ENCODE data around the gene NAPG. TPM values are rescaled to one million over a fixed set of nuclear protein-coding genes. Genes with fewer than 3 reads are reported as not detected.
"Not testable (repeated sequence)": the region's sequence is repeated elsewhere in the genome, so short reads cannot be mapped to it uniquely, and the experiment has no call there.

Gene NAPG
- total RNA-seq, 1 experiment from 2014 or later: 54.0 TPM

GRCh38 chr18:10566390-10566789 lies 40.6 kb downstream of the NAPG start:
- ChIA-PET CTCF (no interaction called here), POLR2A (ENCODE audit: low non-redundant PET) (no interaction called here)
- no peak for DNase-seq (ENCODE audit: low spot score)
- Histone ChIP-seq H3K9me3 (ENCODE audit: low read depth, low read length, poor library complexity, severe bottlenecking) (no peaks in the 10 kb centered on the region), H3K4me1 (ENCODE audit: insufficient read depth, low read length, poor library complexity, severe bottlenecking) (no peaks in the 10 kb centered on the region), H3K4me3 (ENCODE audit: low read depth, low read length, poor library complexity, severe bottlenecking) (no peak overlapping the region), H3K27me3 (replicated peaks; ENCODE audit: insufficient read depth, low read depth, low read length, poor library complexity) (no peaks in the 10 kb centered on the region), H3K36me3 (ENCODE audit: insufficient read depth, low read length, poor library complexity, severe bottlenecking) (no peaks in the 10 kb centered on the region), H3K27ac (ENCODE audit: low read depth, low read length, poor library complexity, severe bottlenecking) (no peak overlapping the region)
- no TSS peak for BruUV-seq (replicated peaks)
- intact Hi-C loops (cut with micrococcal nuclease; ENCODE audit: unreplicated experiment): loop anchor here (10.0 kb wide), 2 partner anchors 148 to 988 kb away; no protein-coding TSS in a partner anchor
- TF ChIP-seq EZH2 (IDR thresholded peaks at IDR 0.05; ENCODE audit: borderline replicate concordance, low read depth, low read length, poor library complexity, severe bottlenecking): no peak
- no peak for TF ChIP-seq CTCF (conservative IDR thresholded peaks at IDR 0.05; ENCODE audit: low read depth, low read length)

GRCh38 chr18:10569941-10570340 lies 44.1 kb downstream of the NAPG start:
- H3K27ac ChIP-seq (ENCODE audit: low read depth, low read length, poor library complexity, severe bottlenecking); H3K4me3 ChIP-seq (ENCODE audit: low read depth, low read length, poor library complexity, severe bottlenecking); CTCF ChIA-PET; DNase-seq (ENCODE audit: low spot score); H3K4me1 ChIP-seq (ENCODE audit: insufficient read depth, low read length, poor library complexity, severe bottlenecking); H3K9me3 ChIP-seq (ENCODE audit: low read depth, low read length, poor library complexity, severe bottlenecking); POLR2A ChIA-PET (ENCODE audit: low non-redundant PET); H3K27me3 ChIP-seq (replicated peaks; ENCODE audit: insufficient read depth, low read depth, low read length, poor library complexity); H3K36me3 ChIP-seq (ENCODE audit: insufficient read depth, low read length, poor library complexity, severe bottlenecking); BruUV-seq (replicated peaks): not testable (repeated sequence)
- intact Hi-C loops (cut with micrococcal nuclease; ENCODE audit: unreplicated experiment): loop anchor here (10.0 kb wide), 2 partner anchors 145 to 985 kb away; no protein-coding TSS in a partner anchor

GRCh38 chr18:10570622-10571021 lies 44.8 kb downstream of the NAPG start:
- Histone ChIP-seq H3K27me3 (replicated peaks; ENCODE audit: insufficient read depth, low read depth, low read length, poor library complexity) (no peaks in the 10 kb centered on the region), H3K9me3 (ENCODE audit: low read depth, low read length, poor library complexity, severe bottlenecking) (no peaks in the 10 kb centered on the region), H3K4me1 (ENCODE audit: insufficient read depth, low read length, poor library complexity, severe bottlenecking) (no peaks in the 10 kb centered on the region), H3K4me3 (ENCODE audit: low read depth, low read length, poor library complexity, severe bottlenecking) (no peak overlapping the region), H3K36me3 (ENCODE audit: insufficient read depth, low read length, poor library complexity, severe bottlenecking) (no peaks in the 10 kb centered on the region), H3K27ac (ENCODE audit: low read depth, low read length, poor library complexity, severe bottlenecking) (no peak overlapping the region)
- ChIA-PET CTCF (no interaction called here), POLR2A (ENCODE audit: low non-redundant PET) (no interaction called here)
- no TSS peak for BruUV-seq (replicated peaks)
- DNase-seq (ENCODE audit: low spot score): no peak
- TF ChIP-seq EZH2 (IDR thresholded peaks at IDR 0.05; ENCODE audit: borderline replicate concordance, low read depth, low read length, poor library complexity, severe bottlenecking) (no peak), CTCF (conservative IDR thresholded peaks at IDR 0.05; ENCODE audit: low read depth, low read length) (no peak)
- intact Hi-C loops (cut with micrococcal nuclease; ENCODE audit: unreplicated experiment): no loop called here

- Histone ChIP-seq H3K4me3 (ENCODE audit: low read depth, low read length, poor library complexity, severe bottlenecking) (no peak overlapping the region), H3K9me3 (ENCODE audit: low read depth, low read length, poor library complexity, severe bottlenecking) (no peaks in the 10 kb centered on the region), H3K36me3 (ENCODE audit: insufficient read depth, low read length, poor library complexity, severe bottlenecking) (no peaks in the 10 kb centered on the region), H3K27ac (ENCODE audit: low read depth, low read length, poor library complexity, severe bottlenecking) (no peak overlapping the region), H3K4me1 (ENCODE audit: insufficient read depth, low read length, poor library complexity, severe bottlenecking) (no peaks in the 10 kb centered on the region), H3K27me3 (replicated peaks; ENCODE audit: insufficient read depth, low read depth, low read length, poor library complexity) (no peaks in the 10 kb centered on the region)
- POLR2A ChIA-PET (ENCODE audit: low non-redundant PET): no interaction called here
- no TSS peak for BruUV-seq (replicated peaks)
- intact Hi-C loops (cut with micrococcal nuclease; ENCODE audit: unreplicated experiment): no loop called here
- DNase-seq (ENCODE audit: low spot score): no peak
- TF ChIP-seq CTCF (conservative IDR thresholded peaks at IDR 0.05; ENCODE audit: low read depth, low read length) (no peak), EZH2 (IDR thresholded peaks at IDR 0.05; ENCODE audit: borderline replicate concordance, low read depth, low read length, poor library complexity, severe bottlenecking) (no peak)
- CTCF ChIA-PET: no interaction called here
These were observed 45.7 kb downstream of the NAPG start for GRCh38 chr18:10571537-10571936.

- CTCF ChIA-PET; H3K9me3 ChIP-seq (ENCODE audit: low read depth, low read length, poor library complexity, severe bottlenecking); POLR2A ChIA-PET (ENCODE audit: low non-redundant PET); H3K4me1 ChIP-seq (ENCODE audit: insufficient read depth, low read length, poor library complexity, severe bottlenecking); BruUV-seq (replicated peaks); DNase-seq (ENCODE audit: low spot score); H3K27me3 ChIP-seq (replicated peaks; ENCODE audit: insufficient read depth, low read depth, low read length, poor library complexity); H3K36me3 ChIP-seq (ENCODE audit: insufficient read depth, low read length, poor library complexity, severe bottlenecking); H3K27ac ChIP-seq (ENCODE audit: low read depth, low read length, poor library complexity, severe bottlenecking); H3K4me3 ChIP-seq (ENCODE audit: low read depth, low read length, poor library complexity, severe bottlenecking); intact Hi-C loops (cut with micrococcal nuclease; ENCODE audit: unreplicated experiment): not testable (repeated sequence)
These were observed 47.4 kb downstream of the NAPG start for GRCh38 chr18:10573261-10573660.

- H3K27me3 ChIP-seq (replicated peaks; ENCODE audit: insufficient read depth, low read depth, low read length, poor library complexity); CTCF ChIA-PET; POLR2A ChIA-PET (ENCODE audit: low non-redundant PET); H3K4me3 ChIP-seq (ENCODE audit: low read depth, low read length, poor library complexity, severe bottlenecking); H3K4me1 ChIP-seq (ENCODE audit: insufficient read depth, low read length, poor library complexity, severe bottlenecking); H3K36me3 ChIP-seq (ENCODE audit: insufficient read depth, low read length, poor library complexity, severe bottlenecking); DNase-seq (ENCODE audit: low spot score); BruUV-seq (replicated peaks); H3K27ac ChIP-seq (ENCODE audit: low read depth, low read length, poor library complexity, severe bottlenecking); intact Hi-C loops (cut with micrococcal nuclease; ENCODE audit: unreplicated experiment); H3K9me3 ChIP-seq (ENCODE audit: low read depth, low read length, poor library complexity, severe bottlenecking): not testable (repeated sequence)
These were observed 48.6 kb downstream of the NAPG start for GRCh38 chr18:10574412-10574811.
